NCI-H226 (cell line): ENCODE data around the gene NTN5.
"Not testable (repeated sequence)": the region's sequence is repeated elsewhere in the genome, so short reads cannot be mapped to it uniquely, and the experiment has no call there.

Source experiments
- DNase-seq: peaks from one replicate; pipeline ENCODE4 v3.0.0-alpha.2; 2015

The NTN5 gene

DNA sequence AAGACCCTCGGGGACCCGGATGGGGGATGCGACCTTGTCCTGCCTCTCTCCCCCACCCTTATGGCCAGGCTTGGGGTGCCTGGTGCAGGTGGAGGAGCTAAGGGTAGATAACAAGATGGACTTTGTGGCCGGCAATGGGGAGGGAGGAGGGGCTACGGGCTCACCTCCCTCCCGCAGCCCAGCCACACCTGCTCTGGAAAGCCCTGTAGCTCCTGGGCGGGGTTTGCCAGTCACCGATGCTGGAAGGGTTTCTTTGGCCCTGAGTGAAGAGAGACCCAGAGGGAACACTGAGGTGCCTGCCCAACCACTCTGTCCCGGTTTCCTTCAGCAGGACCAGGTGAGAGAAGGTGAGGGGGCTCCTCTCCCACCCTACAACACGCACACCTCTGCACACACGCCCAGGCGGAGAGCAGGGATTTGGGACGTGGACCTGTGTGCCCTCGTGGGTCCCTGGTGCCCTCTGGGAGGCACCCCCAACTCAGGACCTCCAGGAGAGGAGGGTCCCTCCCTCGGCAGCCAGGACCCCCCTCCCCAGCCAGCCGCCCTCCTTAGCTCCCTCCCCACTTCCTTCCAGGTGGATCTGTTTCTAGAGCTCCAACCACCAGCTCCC, 23.0 kb upstream of the NTN5 start, which contains the start of gene FUT2:
FUT2 (plus strand) TSS at position 229 of the 610 bp plus-strand sequence. CDS start 6,986 bp downstream, outside the sequence.
- DNase-seq = no peak

DNA sequence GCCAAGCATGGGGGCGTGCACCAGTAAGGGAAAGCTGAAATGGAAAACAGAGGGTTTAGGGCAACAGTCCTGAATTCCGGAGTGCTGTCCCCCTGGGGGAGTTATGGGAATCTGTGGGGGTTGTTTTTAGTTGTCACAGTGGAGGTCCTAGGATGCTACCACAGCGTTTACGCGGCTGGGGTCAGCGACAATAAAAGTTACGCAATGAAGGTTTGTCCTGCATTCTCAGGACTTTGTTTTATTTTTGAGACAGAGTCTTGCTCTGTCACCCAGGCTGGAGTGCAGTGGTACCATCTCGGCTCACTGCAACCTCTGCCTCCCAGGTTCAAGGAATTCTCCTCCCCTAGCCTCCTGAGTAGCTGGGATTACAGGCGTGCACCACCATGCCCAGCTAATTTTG, 20.8 kb upstream of the NTN5 start:
- DNase-seq = not testable (repeated sequence)

- no peak for DNase-seq
These were observed 16.6 kb upstream of the NTN5 start for GRCh38 chr19:48689449-48689848.

DNA sequence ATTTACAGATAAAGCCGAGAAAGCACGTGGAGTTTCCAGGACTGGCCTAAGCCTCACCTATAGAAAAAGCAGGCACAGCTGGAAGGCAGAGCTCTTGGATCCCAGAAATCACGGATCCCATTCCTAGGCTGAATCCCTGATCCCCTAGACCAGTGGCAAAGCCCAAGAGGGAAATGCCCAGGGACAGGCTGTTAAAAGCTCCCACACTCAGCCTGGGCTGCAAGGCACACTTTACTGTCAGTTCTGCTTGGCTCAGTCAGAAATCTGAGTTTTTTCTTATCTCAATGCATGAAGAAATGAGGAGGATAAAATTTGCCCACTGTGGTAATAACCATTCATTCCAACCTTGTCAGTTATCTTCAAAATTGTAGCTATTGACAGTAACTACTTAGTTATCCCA, 15.0 kb upstream of the NTN5 start:
- no peak for DNase-seq

DNA sequence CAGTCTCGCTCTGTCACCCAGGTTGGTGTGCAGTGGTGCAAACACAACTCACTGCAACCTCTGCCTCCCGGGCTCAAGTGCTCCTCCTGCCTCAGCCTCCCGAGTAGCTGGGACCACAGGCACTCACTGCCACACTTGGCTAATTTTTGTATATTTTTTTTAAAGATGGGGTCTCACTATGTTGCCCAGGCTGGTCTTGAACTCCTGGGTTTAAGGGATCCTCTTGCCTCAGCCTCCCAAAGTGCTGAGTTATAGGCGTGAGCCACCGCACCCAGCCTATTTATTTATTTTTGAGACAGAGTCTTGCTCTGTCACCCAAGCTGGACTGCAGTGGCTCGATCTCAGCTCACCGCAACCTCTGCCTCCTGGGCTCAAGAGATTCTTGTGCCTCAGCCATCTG, 13.8 kb upstream of the NTN5 start:
- not testable (repeated sequence) for DNase-seq

GRCh38 chr19:48686088-48686487, 13.3 kb upstream of the NTN5 start:
- no peak for DNase-seq

DNA sequence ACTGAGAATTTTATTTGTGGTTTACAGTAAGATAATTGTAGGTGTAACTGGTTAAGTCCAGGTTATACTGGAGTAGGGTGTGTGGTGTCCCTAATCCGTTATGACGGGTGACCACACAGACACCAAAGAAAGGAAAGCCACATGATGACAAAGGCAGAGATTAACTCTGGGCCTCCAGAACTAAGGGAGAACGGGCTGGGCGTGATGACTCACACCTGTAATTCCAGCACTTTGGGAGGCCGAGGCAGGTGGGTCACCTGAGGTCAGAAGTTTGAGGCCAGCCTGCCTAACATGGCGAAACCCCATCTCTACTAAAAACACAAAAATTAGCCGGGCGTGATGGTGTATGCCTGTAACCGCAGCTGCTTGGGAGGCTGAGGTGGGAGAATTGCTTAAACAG, 12.8 kb upstream of the NTN5 start:
- DNase-seq = no peak

GRCh38 chr19:48683349-48683748, 10.5 kb upstream of the NTN5 start:
- DNase-seq = no peak

DNA sequence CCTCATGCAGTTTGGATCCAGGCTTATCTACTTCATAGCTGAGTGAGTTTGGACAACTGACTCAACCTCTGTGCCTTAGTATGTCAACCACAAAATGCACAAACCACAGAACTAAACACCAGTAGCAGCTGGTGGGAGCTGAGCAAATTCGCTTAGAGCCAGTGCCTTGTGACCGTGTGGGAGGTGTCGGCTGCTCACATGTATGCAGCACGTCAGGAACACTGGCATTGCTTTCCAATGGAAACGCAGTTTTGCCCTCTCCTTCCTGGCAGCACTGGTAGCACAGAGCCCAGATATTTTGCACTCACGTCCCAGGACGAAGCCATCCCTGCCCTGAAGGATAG, 8.3 kb upstream of the NTN5 start:
- peak; percentile 97 for DNase-seq

DNA sequence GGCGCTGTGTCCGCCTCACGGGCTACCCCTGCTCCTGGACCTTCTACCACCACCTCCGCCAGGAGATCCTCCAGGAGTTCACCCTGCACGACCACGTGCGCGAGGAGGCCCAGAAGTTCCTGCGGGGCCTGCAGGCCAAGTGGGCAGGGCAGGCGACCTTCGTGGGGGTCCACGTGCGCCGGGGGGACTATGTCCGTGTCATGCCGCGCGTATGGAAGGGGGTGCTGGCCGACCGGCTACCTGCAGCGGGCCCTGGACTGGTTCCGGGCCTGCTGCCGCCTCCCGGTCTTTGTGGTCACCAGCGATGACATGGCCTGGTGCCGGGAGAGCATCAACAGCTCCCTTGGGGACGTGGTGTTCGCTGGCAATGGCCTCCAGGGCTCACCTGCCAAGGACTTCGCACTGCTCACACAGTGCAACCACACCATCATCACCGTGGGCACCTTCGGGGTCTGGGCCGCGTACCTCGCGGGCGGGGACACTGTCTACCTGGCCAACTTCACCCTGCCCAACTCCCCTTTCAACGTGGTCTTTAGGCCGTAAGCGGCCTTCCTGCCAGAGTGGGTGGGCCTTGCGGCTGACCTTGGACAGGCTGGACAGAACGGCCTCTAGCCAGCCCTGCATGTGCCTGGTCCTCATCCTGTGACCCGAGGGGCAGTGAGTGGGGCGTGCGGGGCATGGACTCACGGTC, 7.8 kb upstream of the NTN5 start:
- no peak for DNase-seq

- not testable (repeated sequence) for DNase-seq
These were observed 7.2 kb upstream of the NTN5 start for GRCh38 chr19:48680006-48680405.

GRCh38 chr19:48678201-48678600, 5.4 kb upstream of the NTN5 start:
- DNase-seq = peak; percentile 53

- no peak for DNase-seq
These were observed 4.1 kb upstream of the NTN5 start for GRCh38 chr19:48676887-48677286.

DNA sequence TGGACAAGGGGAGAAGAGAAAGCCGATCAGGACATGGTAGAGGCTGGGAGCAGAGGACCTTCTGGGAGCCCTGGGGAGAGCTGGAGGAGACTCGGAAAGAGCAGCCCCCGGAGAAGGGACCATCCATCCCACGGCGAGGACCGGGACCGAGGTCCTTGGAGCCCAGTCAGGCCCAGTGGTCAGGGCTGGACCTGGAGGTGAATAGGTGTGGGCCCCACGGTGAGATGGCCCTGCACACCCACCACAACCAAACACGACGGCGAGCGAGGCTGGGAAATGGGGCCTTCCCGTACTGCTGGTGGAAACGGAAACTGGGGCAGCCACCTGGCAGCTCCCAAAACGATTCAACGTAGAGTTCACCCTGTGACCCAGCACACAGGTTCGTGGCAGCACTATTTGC, 3.7 kb upstream of the NTN5 start:
- DNase-seq = no peak

GRCh38 chr19:48674921-48675824, 2.4 kb upstream of the NTN5 start:
- DNase-seq = peak; percentile 65

DNA sequence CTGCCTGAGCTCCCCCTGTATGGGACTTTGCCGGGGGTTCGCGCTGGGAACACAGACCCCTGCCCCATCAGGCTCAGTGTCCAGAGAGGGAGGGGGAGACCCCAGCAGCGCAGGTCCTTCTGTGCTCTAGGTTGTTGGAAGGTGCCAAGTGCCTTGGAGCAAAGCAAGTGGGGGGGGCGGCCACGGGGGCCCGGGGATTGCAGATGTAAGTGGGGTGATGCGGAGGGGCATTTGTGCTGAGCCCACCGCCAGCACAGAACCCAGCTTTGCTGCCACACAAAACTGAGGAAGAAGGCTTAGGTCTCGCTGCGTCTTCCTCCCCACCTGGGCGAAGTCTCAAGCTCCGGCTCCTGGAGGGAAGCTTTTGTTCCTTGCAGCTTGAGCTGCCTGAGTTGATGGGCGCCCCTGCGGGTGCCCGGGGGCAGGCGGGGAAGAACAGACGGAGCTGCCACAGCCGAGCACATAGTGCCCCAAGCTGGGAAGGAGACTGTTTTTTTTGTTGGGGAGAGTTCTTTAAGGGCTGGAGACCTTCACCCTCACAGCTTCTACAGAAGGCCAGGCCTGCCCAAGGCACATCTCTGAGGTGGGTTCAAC, 1.5 kb upstream of the NTN5 start:
- DNase-seq = no peak

GRCh38 chr19:48673436-48674100, 751 bp upstream of the NTN5 start:
- no peak for DNase-seq

GRCh38 chr19:48671446-48671995, 1.3 kb downstream of the NTN5 start:
- no peak for DNase-seq

DNA sequence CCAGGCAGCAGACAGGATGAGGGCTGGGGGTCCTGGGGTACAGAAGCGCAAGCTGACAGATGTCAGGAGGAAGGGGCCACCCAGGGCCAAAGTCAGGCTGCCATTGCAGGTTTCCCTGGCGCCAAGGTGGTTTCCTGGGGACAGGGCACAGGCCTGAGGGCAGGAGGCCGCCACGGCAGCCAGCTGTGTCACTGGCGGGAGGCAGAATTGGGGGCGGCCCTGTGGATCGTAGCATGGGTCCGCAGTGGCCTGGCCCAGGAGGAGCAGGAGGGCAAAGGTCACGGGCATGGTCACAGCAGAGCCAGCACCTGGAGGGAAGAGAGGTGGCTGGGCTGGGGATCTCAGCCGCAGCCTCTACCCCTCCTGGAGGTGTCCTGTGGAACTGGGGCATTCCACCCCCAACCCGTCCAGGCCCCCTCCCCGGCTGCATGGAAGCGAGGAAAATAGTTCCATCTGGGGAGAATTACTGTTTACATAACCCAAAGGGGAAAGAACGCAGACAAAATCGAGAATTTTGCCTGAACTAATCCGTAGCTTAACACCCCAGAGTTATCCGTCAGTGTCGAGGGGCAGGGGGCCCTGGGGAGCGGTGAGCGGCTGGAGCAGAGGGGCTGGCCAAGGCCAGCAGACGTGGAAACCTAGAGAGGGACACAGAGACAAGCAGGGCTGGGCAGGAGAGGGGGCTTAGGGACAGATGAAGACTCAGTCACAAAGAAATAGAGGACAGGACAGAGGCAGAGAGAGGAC, 1.9 kb downstream of the NTN5 start:
- no peak for DNase-seq

DNA sequence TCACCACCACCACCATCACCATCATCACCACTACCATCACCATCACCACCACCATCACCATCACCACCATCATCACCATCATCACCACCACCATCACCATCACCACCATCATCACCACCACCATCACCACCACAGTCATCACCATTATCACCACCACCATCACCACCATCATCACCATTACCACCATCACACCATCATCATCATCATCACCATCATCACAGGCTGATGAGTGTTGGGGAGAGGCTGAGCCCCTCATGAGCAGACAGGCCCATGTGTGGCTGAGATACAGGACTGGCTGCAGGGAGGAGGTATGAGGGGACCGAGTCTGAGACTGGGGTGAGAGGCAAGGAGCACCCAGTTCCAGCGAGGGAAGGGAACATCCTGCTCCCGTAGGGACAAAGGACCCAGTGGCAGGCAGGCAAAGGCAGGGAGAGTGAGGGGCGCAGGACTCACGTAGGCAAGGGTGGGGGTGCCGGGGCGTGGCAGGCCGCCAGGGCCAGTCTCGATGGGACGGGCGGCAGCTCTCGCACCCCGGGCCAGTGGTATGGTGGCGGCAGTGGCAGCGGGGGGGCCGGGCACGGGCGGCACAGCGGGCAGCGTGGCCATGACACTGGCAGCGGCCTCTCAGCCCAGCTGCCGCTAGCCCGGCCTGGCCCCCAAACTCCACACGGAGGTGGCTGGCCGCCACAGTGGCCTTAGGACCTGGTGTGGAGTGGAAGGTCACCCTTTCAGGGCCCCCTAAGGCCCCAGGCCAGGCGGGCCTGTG, 2.7 kb downstream of the NTN5 start:
- no peak for DNase-seq

DNA sequence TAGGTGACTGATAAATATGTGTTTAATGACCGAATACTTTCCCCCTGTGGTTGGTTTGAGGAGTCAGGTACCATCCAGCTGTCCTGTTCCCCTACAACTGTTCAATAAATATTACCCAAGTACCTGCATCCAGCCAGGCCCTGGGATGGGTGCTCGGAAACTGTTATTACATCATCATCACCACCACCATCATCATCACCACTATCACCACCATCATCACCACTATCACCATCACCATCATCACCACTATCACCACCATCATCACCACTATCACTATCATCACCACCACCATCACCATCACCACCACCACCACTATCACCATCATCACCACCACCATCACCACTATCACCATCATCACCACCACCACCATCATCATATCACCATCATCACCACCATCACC, 4.1 kb downstream of the NTN5 start:
- DNase-seq = no peak
